Prostate gland (tissue), 2 donors: Measurements from ENCODE around the gene RCAN2.

Source experiments
- CTCF ChIP-seq, 4 experiments: fragments of 200-600 bp in 2 of 4; fragments of 450-650 bp in 2 of 4; sonication (generic) in 2 of 4; IDR thresholded peaks; 1 replicate in 3 of 4; 2 replicates in 1 of 4; pipeline ENCODE4 v1.5.1; 2016 to 2019; ENCODE audit warnings: antibody characterized with exemption in 4 of 4, mild to moderate bottlenecking in 2 of 4, moderate library complexity in 2 of 4
- POLR2A ChIP-seq: fragments of 450-650 bp; IDR thresholded peaks from one replicate; pipeline ENCODE4 v1.6.1; 2016; ENCODE audit warnings: antibody characterized with exemption, mild to moderate bottlenecking
- POLR2AphosphoS5 ChIP-seq: sonication (generic); formaldehyde crosslinking; IDR thresholded peaks from one replicate; pipeline ENCODE4 v1.6.1; 2017; ENCODE audit warnings: antibody characterized with exemption

- TF ChIP-seq CTCF (IDR thresholded peaks at IDR 0.05) (no peak), POLR2AphosphoS5 (no peak), POLR2A (no peak)
These were observed 34.3 kb upstream of the RCAN2 start for GRCh38 chr6:46525583-46525982.
